GM18499 (cell line): ENCODE results near the gene TCF12.
"Not testable (repeated sequence)": the region's sequence is repeated elsewhere in the genome, so short reads cannot be mapped to it uniquely, and the experiment has no call there.

Source experiments
- ATAC-seq: cut with Tn5 transposase; IDR thresholded peaks from one replicate; pipeline ENCODE4 v1.9.1; 2021; ENCODE audit warnings: moderate number of reproducible peaks; ENCODE audit not compliant: insufficient read depth, unreplicated experiment

The TCF12 gene

DNA sequence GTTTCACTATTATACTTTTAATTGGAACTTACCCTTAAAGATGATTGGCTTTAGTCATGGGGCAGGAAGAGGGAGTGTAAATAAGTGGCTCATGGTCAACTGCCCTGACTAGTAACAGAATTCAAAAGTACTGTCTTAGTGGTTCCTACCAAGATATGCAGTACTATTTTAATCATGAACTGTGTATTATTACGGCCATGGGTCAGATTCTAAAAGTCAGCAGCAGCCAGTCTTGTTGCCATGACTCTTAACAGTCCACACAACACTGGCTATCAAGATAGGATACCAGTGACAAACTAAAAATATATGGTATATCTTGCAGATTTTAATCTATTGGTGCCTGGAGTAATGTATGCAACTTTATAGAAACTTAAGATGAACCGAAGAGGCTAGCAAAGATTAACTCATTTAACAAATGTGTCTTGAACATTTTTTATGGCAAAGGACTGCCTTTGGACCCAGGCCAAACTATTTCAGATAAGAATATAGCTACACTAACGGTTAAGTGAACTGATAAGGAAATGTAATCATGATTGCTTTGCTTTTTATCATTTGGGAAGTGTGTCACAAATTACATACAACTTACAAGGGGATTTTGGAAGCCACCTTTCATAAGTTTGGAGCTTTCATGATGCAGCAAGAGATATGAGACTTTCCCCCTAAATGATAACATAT lies 163.7 kb downstream of the TCF12 start:
- no peak for ATAC-seq

DNA sequence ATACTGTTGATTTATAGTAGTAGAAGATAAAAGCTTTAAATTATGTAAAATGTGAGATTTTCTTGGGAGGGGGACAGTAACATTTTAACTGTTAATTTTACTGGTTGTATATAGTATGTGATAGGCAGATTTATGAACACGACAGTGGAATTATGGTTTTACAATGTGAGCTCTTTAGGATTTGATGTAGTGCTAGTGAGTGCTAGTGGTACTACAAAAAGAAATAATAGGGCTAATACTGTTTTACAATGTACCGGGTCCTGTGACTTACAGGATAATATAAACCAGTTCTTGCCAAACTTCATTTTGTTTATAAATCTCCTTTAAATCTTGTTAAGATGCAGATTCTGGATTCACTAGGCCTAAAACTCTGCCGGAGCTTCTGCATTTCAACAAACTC lies 165.7 kb downstream of the TCF12 start:
- ATAC-seq = no peak

DNA sequence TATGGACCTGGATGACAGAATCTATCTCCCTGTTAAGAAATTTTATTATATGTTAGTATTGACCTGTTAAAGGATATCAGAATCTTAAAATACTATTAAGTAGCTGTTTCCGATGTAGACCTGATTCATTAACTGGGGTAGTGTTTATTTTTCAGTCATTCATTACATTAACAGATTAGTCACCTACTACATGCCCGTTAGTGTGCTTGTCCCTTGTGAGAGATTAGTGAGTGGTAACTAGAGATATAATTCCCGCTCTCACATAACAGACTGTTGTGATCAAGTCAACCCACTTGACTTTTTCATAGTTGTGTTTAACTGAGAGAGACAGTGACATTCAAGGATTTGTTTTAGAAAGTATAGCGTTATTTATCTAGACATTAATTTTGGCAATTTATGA lies 166.8 kb downstream of the TCF12 start:
- no peak for ATAC-seq

DNA sequence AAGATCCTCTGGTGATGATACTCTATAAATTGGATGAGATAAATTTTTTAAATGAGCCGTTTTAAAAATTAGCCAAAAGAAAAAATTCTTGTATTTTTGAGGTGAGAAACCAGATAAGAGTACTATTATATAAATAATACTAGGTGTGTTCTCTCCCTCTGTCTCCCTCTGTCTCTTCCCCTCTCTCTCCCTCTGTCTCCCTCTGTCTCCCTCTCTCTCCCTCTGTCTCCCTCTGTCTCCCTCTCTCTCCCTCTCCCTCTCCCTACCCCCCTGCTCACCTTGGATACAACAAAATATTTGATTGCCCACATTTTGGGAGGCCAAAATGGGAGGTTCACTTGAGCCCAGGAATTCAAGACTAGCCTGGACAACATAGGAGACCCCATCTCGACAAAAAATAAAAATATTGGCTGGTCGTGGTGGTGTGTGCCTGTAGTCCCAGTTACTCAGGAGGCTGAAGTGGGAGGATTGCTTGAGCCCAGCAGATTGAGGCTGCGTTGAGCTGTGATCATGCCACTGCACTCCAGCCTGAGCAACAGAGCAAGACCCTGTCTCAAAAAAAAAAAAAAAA lies 168.5 kb downstream of the TCF12 start:
- no peak for ATAC-seq

- ATAC-seq = no peak
Observed at GRCh38 chr15:57089815-57090495, 171.5 kb downstream of the TCF12 start.

DNA sequence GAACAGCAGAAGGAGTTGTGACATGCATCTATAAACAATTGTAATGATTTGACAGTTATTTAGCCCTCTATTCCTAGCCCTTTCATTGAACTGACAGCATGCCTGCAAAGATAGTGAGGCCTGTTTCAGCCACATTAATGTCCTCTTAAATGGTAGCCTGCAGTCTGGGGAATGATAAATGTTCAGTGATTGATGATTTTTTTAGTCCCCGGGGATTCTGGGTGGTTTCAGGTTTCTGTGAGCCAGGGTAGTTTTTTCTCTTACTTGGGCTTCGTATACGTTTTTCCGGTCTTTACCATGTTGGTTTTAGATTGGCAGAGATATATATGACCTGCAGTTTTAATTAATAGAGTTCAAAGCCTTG lies 172.0 kb downstream of the TCF12 start:
- no peak for ATAC-seq

GRCh38 chr15:57091636-57092035 lies 173.2 kb downstream of the TCF12 start:
- ATAC-seq = no peak

DNA sequence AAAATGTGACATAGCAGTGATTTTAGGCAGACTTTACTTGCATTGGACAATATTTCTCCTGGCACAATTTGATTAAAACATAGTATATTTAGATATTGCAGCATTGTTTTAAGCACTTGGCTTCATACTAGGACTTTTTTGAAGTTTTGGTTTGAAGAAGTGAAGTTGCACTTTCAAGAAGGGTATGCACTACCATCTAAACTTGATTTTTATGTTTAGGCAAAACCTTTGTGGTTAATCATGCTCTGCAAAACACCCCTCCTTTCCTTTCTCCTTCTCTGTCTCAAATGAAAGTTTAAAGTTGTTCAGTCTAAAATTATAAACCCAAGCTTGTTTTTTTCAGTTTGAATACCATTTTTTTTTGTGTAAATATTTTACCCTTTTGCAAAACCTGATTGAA lies 173.8 kb downstream of the TCF12 start:
- ATAC-seq = no peak

DNA sequence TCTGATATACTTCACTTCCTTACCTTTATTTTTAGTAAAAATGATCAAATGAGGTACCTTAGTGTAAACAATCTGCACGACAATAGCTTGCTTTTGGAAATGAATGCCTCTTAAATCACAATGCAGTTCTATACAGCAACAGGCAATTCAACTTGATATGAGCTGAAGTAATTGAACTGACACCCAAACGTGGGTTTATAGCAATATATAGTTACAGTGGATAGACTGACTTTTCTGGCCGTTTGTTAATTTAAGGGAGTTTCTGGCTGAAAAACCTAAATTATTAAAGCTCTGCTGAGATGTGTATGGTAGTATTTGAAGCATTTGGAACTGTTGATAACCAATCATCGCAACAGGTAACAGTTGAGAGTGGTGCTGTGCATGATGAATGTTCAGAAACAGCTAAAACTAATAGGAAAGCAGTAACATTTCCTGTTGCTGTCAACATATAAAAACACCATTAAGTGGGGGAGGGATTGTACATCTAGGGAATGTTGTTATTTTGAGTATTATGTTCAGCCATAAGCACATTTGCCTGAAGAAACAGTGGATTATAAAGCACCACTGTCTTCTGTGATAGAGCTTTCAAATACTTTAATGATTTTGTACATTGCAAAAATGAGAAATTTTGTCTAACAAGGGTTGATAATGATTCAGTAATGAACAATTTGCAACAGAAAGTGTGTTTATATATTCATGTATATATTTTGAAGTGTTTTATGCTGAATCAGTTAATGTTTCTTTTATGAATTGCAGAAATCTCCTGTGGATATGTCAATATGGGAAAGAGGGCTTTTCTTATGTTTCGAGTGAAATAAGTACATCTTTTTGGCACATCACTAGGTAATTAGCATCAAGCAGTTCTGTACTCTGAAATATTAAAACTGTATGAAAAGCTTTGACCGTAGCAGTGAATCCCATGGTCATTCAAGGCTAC lies 176.1 kb downstream of the TCF12 start:
- no peak for ATAC-seq

DNA sequence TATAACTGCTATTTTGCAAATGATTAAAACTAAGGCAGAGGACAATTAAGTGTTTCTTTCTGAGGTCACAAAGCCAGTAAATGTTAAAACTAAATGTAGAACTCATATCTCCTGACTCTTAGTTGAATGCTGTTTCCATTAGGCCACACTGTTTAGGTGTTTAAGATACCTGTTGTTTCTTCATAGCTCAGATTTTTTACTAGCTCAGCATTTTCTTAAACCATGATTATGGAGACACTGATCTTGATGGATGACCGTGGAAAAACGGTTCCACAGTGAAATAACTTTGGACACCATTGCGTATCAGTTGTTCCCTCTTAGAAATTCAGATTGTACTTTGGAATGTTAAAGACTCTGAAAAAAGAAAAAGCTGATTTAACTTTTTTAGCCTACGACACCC lies 177.5 kb downstream of the TCF12 start:
- no peak for ATAC-seq

DNA sequence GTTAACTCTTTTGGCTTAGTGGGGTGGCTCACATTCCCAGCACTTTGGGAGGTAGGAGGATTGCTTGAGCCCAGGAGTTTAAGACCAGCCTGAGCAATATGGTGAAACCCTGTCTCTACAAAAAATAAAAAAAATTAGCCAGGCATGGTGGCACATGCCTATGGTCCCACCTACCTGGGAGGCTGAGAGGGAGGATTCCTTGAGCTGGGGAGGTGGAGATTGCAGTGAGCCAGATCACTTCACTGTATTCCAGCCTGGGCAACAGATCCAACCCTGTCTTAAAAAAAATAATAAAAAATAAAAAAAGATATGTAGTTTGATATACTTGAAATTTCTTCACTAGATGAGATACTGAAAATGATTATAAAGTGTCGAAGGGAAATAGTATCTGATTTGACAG lies 178.8 kb downstream of the TCF12 start:
- no peak for ATAC-seq

- not testable (repeated sequence) for ATAC-seq
Observed at GRCh38 chr15:57097919-57098543, 179.6 kb downstream of the TCF12 start.

GRCh38 chr15:57098896-57099295 lies 180.5 kb downstream of the TCF12 start:
- no peak for ATAC-seq

GRCh38 chr15:57100136-57100539 lies 181.7 kb downstream of the TCF12 start:
- ATAC-seq = no peak

DNA sequence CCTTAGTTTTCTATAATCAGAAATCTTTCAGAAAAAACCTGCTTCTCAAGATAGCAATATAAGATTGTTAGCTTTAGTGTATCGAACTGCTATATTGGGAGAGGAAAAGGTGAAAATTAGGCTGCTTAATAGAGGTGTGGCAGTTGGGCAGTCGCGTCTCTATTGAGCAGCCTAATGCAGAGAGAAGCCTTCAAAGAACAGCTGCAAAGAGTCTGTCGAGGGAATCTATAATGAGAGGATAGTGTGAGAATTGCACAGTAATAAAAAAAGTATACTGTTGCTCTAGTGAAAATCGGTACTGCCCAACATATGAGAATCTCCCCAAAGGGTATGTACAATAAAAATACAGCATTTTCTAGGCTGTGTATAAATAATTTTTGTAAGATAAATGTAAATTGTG lies 184.4 kb downstream of the TCF12 start:
- no peak for ATAC-seq

GRCh38 chr15:57108296-57108695 lies 189.9 kb downstream of the TCF12 start:
- ATAC-seq = no peak

GRCh38 chr15:57109005-57109404 lies 190.6 kb downstream of the TCF12 start:
- no peak for ATAC-seq

- ATAC-seq = no peak
Observed at GRCh38 chr15:57111002-57111401, 192.6 kb downstream of the TCF12 start.

GRCh38 chr15:57112178-57112577 lies 193.7 kb downstream of the TCF12 start:
- no peak for ATAC-seq

DNA sequence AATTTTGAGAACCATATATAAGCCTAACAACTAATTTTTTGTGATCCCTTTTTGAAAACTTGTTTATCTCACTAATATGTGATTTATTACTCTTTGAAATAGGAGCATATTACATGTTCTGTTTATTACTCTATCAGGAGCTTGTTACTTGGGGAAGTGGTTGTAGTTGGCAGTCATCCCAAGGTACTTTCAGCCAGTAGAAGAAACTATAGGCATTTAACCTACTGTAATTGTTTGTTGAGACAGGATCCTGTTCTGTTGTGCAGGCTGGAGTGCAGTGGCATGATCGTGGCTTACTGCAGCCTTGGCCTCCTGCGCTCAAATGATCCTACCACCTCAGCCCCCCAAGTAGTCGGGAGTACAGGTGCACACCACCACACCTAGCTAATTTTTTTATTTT lies 195.6 kb downstream of the TCF12 start:
- no peak for ATAC-seq
